Measurements from ENCODE around the gene TMEM187. TPM values are rescaled to one million over a fixed set of nuclear protein-coding genes. Genes with fewer than 3 reads are reported as not detected.

TMEM187 gene
- total RNA-seq, 2 donors from 2014 or later = 5.1 to 6.4 TPM

- Mint-ChIP-seq H3K9me3 (no peaks in the 10 kb centered on the region), H3K27ac (peak overlapping the region in 1 of 2 donors; percentile 88), H3K36me3 (no peaks in the 10 kb centered on the region)
- no peak for DNase-seq (ENCODE audit: low spot score in 2 of 2)
- ATAC-seq = no peak
Observed at GRCh38 chrX:154028502-154029184, 56.1 kb downstream of the TMEM187 start.

- Mint-ChIP-seq H3K36me3 (no peaks in the 10 kb centered on the region), H3K27ac (peak overlapping the region in 1 of 2 donors; percentile 44), H3K9me3 (no peaks in the 10 kb centered on the region)
- peak; percentile 24 to 56 for ATAC-seq
- DNase-seq (ENCODE audit: low spot score in 2 of 2) = no peak
Observed at GRCh38 chrX:154029439-154029838, 56.9 kb downstream of the TMEM187 start.

DNA sequence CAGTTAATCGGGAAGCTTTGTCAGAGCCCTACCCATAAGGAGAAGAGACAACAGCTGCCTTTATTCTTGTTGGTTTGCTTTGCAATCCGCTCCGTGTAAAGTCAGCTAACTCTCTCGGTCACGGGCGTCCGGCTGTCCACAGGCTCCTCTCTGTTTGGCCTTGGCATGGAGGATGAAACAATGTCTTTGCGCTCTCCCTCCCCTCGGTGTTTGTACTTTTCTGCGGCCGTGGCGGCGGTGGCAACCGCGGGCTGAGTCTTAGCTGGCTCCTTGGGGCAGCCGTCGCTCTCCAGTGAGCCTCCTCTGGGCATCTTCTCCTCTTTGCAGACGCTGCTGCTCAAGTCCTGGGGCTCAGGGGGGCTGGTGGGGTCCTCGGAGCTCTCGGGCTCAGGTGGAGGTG, 57.7 kb downstream of the TMEM187 start:
- no peaks in the 10 kb centered on the region for H3K36me3 Mint-ChIP-seq
- H3K9me3 Mint-ChIP-seq = no peaks in the 10 kb centered on the region
- no peak overlapping the region for H3K27ac Mint-ChIP-seq
- no peak for DNase-seq (ENCODE audit: low spot score in 2 of 2)
- ATAC-seq = no peak

- H3K27ac Mint-ChIP-seq = no peak overlapping the region
- DNase-seq (ENCODE audit: low spot score in 2 of 2) = no peak
- no peak for ATAC-seq
- H3K9me3 Mint-ChIP-seq = no peaks in the 10 kb centered on the region
- H3K36me3 Mint-ChIP-seq = no peaks in the 10 kb centered on the region
Observed at GRCh38 chrX:154030715-154031305, 58.3 kb downstream of the TMEM187 start.

DNA sequence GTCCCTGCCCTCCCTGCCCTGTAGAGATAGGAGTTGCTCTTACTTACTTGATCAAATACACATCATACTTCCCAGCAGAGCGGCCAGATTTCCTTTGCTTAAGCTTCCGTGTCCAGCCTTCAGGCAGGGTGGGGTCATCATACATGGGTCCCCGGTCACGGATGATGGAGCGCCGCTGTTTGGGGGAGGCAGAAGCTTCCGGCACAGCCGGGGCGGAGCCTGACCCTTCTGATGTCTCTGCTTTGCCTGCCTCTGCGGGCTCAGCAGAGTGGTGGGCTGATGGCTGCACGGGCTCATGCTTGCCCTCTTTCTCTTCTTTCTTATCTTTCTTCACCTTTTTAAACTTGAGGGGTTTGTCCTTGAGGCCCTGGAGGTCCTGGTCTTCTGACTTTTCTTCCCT, 59.6 kb downstream of the TMEM187 start:
- peak overlapping the region in 1 of 2 donors; percentile 38 for H3K27ac Mint-ChIP-seq
- ATAC-seq (no peak), DNase-seq (ENCODE audit: low spot score in 2 of 2) (no peak)
- no peaks in the 10 kb centered on the region for H3K36me3 Mint-ChIP-seq
- H3K9me3 Mint-ChIP-seq = no peaks in the 10 kb centered on the region

GRCh38 chrX:154032653-154033052, 60.1 kb downstream of the TMEM187 start:
- no peaks in the 10 kb centered on the region for H3K9me3 Mint-ChIP-seq
- DNase-seq (ENCODE audit: low spot score in 2 of 2) (no peak), ATAC-seq (no peak)
- H3K36me3 Mint-ChIP-seq = no peaks in the 10 kb centered on the region
- H3K27ac Mint-ChIP-seq = peak overlapping the region in 1 of 2 donors; percentile 38

Other genes starting within 250 kb of the TMEM187 start
- gene BCAP31, start 248.4 kb upstream of the TMEM187 start, total RNA-seq = 10 to 100 TPM; 67.4 to 92.7 TPM
- gene ABCD1, start 247.9 kb upstream of the TMEM187 start, total RNA-seq = 1 to 10 TPM; 5.6 to 6.7 TPM
- gene PLXNB3, start 208.5 kb upstream of the TMEM187 start, total RNA-seq = 1 to 10 TPM; 1.5 to 3.2 TPM
- not detected for gene SRPK3, start 191.7 kb upstream of the TMEM187 start, total RNA-seq
- gene IDH3G, start 178.4 kb upstream of the TMEM187 start, total RNA-seq = 10 to 100 TPM; 60.8 to 81.7 TPM
- 100 to 1,000 TPM; 142 to 156 TPM for gene SSR4, start 178.1 kb upstream of the TMEM187 start, total RNA-seq
- 1 to 10 TPM; 1.2 to 2.5 TPM for gene PDZD4, start 142.2 kb upstream of the TMEM187 start, total RNA-seq
- gene L1CAM, start 86.6 kb upstream of the TMEM187 start, total RNA-seq = 1 to 10 TPM; 1.1 to 1.8 TPM
- not detected for gene AVPR2, start 68.1 kb upstream of the TMEM187 start, total RNA-seq
- gene ARHGAP4, start 46.5 kb upstream of the TMEM187 start, total RNA-seq = 100 to 1,000 TPM in 1 of 2 donors, 10 to 100 TPM in 1; 90.0 to 138 TPM
- 100 to 1,000 TPM in 1 of 2 donors, 10 to 100 TPM in 1; 97.9 to 129 TPM for gene NAA10, start 37.7 kb upstream of the TMEM187 start, total RNA-seq
- 10 to 100 TPM; 14.8 to 16.1 TPM for gene RENBP, start 28.1 kb upstream of the TMEM187 start, total RNA-seq
- 100 to 1,000 TPM in 1 of 2 donors, 10 to 100 TPM in 1; 95.9 to 102 TPM for gene HCFC1, start 936 bp upstream of the TMEM187 start, total RNA-seq
- gene IRAK1, start 47.1 kb downstream of the TMEM187 start, total RNA-seq = 100 to 1,000 TPM; 104 to 123 TPM
- 10 to 100 TPM; 61.0 to 84.9 TPM for gene MECP2, start 125.0 kb downstream of the TMEM187 start, total RNA-seq
- gene OPN1LW, start 171.5 kb downstream of the TMEM187 start, total RNA-seq = not detected
- gene OPN1MW, start 209.8 kb downstream of the TMEM187 start, total RNA-seq = not detected
- not detected for gene OPN1MW2, start 247.0 kb downstream of the TMEM187 start, total RNA-seq